Measurements from ENCODE around the gene CABLES2. TPM values are rescaled to one million over a fixed set of nuclear protein-coding genes. Genes with fewer than 3 reads are reported as not detected.
"Not testable (repeated sequence)": the region's sequence is repeated elsewhere in the genome, so short reads cannot be mapped to it uniquely, and the experiment has no call there.

The CABLES2 gene
- total and polyA plus RNA-seq, 12 donors, result 1.5 to 5.6 (median 3.7) TPM

DNA sequence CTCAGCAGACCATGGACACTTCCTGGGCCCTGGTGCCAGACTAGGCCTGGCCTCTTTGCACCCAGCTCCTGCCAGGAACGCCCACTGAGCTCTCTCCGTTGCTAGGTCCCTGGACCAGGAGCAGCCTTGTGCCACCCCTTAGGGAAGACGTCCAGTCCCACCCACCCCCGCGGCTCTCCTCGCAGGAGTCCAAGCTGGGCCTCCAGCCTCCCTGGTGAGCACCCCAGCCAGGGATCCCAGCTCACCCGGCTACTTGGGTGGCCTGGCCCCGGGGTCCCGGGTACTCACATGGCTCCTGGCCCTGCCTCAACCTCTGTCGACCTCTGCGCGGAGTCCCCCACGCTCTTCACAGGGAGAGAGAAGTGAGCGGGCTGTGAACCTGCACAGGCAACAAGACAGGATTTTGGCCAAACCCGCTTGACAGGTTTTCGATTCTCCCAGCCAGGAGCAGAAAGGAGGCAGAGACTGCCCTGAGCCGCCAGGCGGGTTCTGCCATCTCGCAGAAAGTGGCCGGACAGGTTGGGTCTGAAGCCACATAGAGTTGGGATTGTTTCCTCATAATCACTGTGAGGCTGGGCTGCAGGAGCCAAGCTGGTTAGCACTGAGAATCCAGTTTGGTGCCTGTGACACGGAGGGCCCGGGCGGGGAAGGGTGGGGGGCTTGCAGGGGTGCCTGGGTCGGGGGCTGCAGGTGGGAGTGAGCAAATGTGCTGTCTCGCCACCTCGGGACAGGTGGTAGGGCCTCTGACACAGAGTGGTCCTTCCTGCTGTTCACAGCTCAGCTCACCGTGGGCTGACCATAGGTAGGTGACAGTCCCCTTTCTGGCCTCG is 20.3 kb upstream of the CABLES2 start, which contains the start of gene RBBP8NL:
Gene RBBP8NL (minus strand): TSS at position 368 of the 830 bp plus-strand sequence. CDS start 7,892 bp downstream, outside the sequence.
- TF ChIP-seq POLR2A (IDR thresholded peaks at IDR 0.05) (no peak), CTCF (IDR thresholded peaks at IDR 0.05) (no peak)
- no peak within 1 kb of the TSS for H3K4me3 ChIP-seq
- no peak within 1 kb of the TSS for H3K27ac ChIP-seq
- no peaks in the 10 kb centered on the region for H3K9me3 ChIP-seq (replicated peaks in 1 of 3)
- whole genome bisulfite sequencing, 4 donors, result 72 to 86% (median 79%) methylated on average over 13 to 28 of the region's 28 CpGs
- intact Hi-C loops (cut with DNase I), result loop anchor here in 1 of 2 donors (5.0 kb wide), 1 partner anchor 185 kb away; no protein-coding TSS in a partner anchor
- H3K36me3 ChIP-seq (replicated peaks in 1 of 2), result no peaks in the 10 kb centered on the region
- DNase-seq, result no peak
- no peaks in the 10 kb centered on the region for H3K27me3 ChIP-seq
- no peaks in the 10 kb centered on the region for H3K4me1 ChIP-seq (replicated peaks in 1 of 2)

GRCh38 chr20:62426699-62427131 is 19.6 kb upstream of the CABLES2 start:
- H3K4me1 ChIP-seq (replicated peaks in 1 of 2), result no peaks in the 10 kb centered on the region
- no peaks in the 10 kb centered on the region for H3K9me3 ChIP-seq (replicated peaks in 1 of 3)
- no peak for TF ChIP-seq CTCF (IDR thresholded peaks at IDR 0.05)
- no peak for TF ChIP-seq POLR2A (IDR thresholded peaks at IDR 0.05)
- no peak for DNase-seq
- H3K27me3 ChIP-seq, result no peaks in the 10 kb centered on the region
- no peak overlapping the region for H3K4me3 ChIP-seq
- H3K36me3 ChIP-seq (replicated peaks in 1 of 2), result no peaks in the 10 kb centered on the region
- intact Hi-C loops (cut with DNase I), result loop anchor here in 1 of 2 donors (5.0 kb wide), 1 partner anchor 186 kb away; no protein-coding TSS in a partner anchor
- H3K27ac ChIP-seq, result no peak overlapping the region
- 82 to 92% (median 84%) methylated on average over 10 to 22 of the region's 22 CpGs; no CpG with 5 or more reads in 1 of the 4 donors for WGBS, 4 donors

DNA sequence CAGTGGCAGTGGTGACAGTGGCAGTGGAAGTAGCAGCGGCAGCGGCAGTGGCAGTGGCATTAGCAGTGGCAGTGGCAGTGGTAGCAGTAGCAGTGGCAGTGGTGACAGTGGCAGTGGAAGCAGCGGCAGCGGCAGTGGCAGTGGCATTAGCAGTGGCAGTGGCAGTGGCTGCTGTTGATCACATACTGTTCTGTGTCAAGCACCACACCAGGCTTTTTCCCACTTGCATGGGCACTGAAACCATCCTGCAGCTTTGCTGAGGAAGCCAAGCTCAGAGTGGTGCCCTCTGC is 18.9 kb upstream of the CABLES2 start:
- WGBS, 4 donors, result 91 to 97% (median 93%) methylated on average over 4 of the region's 4 CpGs
- intact Hi-C loops (cut with DNase I), result loop anchor here in 1 of 2 donors (5.0 kb wide), 1 partner anchor 186 kb away; no protein-coding TSS in a partner anchor
- H3K4me3 ChIP-seq; H3K4me1 ChIP-seq (replicated peaks in 1 of 2); DNase-seq; H3K27me3 ChIP-seq; H3K36me3 ChIP-seq (replicated peaks in 1 of 2); H3K27ac ChIP-seq; H3K9me3 ChIP-seq (replicated peaks in 1 of 3): not testable (repeated sequence)

- no peaks in the 10 kb centered on the region for H3K36me3 ChIP-seq (replicated peaks in 1 of 2)
- no peak for TF ChIP-seq POLR2A (IDR thresholded peaks at IDR 0.05)
- no peak for TF ChIP-seq CTCF (IDR thresholded peaks at IDR 0.05)
- intact Hi-C loops (cut with DNase I), result loop anchor here in 1 of 2 donors (5.0 kb wide), 1 partner anchor 187 kb away; no protein-coding TSS in a partner anchor
- no peak overlapping the region for H3K4me3 ChIP-seq
- DNase-seq, result no peak
- H3K27ac ChIP-seq, result no peak overlapping the region
- H3K9me3 ChIP-seq (replicated peaks in 1 of 3), result no peaks in the 10 kb centered on the region
- 79 to 88% (median 84%) methylated on average over 2 to 21 of the region's 21 CpGs for WGBS, 4 donors
- H3K27me3 ChIP-seq, result no peaks in the 10 kb centered on the region
- H3K4me1 ChIP-seq (replicated peaks in 1 of 2), result no peaks in the 10 kb centered on the region
These were observed 18.4 kb upstream of the CABLES2 start for GRCh38 chr20:62425281-62426058.
